PC-9 (cell line): ENCODE results near the gene UHRF1. TPM values are rescaled to one million over a fixed set of nuclear protein-coding genes. Genes with fewer than 3 reads are reported as not detected.
A peak's percentile ranks its signal among the peaks of the same experiment; 100 is the strongest.

Experiments
- Bru-seq: library from RNA; stranded (reverse); fragments of 400-500 nt; gene quantifications from one replicate; lab custom pipeline; 2021; lab: Mats Ljungman, UMichigan
- BruChase-seq, 2 experiments: library from RNA; stranded (reverse); fragments of 400-500 nt; gene quantifications; one replicate each; lab custom pipeline; 2021; lab: Mats Ljungman, UMichigan
- BruUV-seq: library from RNA; stranded (reverse); fragments of 400-500 nt; replicated peaks from 2 replicates; lab custom pipeline; 2021; lab: Mats Ljungman, UMichigan
- CTCF ChIA-PET: fragments of 300-600 bp; sonication (Branson Sonifier 250); formaldehyde crosslinking; loops from one replicate; lab custom pipeline; 2022; ENCODE audit warnings: antibody characterized with exemption; lab: Charles Lee
- POLR2A ChIA-PET: fragments of 300-600 bp; sonication (Branson Sonifier 250); formaldehyde crosslinking; loops from one replicate; lab custom pipeline; 2022; ENCODE audit warnings: antibody characterized with exemption; ENCODE audit not compliant: unreplicated experiment; lab: Charles Lee
- DNase-seq, 2 experiments: peaks; one replicate each; pipeline versions ENCODE4 v3.0.0 to v3.0.0-alpha.2; 2015 to 2022; ENCODE audit warnings: mixed read lengths in 1 of 2
- H2AFZ ChIP-seq: fragments of 200-600 bp; sonication (generic); 2 replicates; pipeline ENCODE4 v1.8.1; 2017; ENCODE audit warnings: antibody characterized with exemption
- H3F3A ChIP-seq: fragments of 200-600 bp; sonication (generic); 2 replicates; pipeline ENCODE4 v1.8.1; 2017; ENCODE audit warnings: antibody characterized with exemption, mild to moderate bottlenecking, low read depth; ENCODE audit not compliant: insufficient read depth
- H3K27ac ChIP-seq: fragments of 200-600 bp; sonication (generic); 2 replicates; pipeline ENCODE4 v1.6.1; 2016; ENCODE audit warnings: mixed run types
- H3K27me3 ChIP-seq: fragments of 200-600 bp; sonication (generic); 2 replicates; pipeline ENCODE4 v1.6.1; 2016; ENCODE audit warnings: low read depth, mixed run types; ENCODE audit not compliant: insufficient read depth
- H3K36me3 ChIP-seq: fragments of 200-600 bp; sonication (generic); 2 replicates; pipeline ENCODE4 v1.6.1; 2016; ENCODE audit warnings: low read depth, mixed run types
- H3K4me1 ChIP-seq: fragments of 200-600 bp; sonication (generic); replicated peaks from 2 replicates; pipeline ENCODE4 v1.6.1; 2016; ENCODE audit warnings: mixed run types; ENCODE audit not compliant: insufficient read depth
- H3K4me2 ChIP-seq: fragments of 200-600 bp; sonication (generic); 2 replicates; pipeline ENCODE4 v1.6.1; 2017; ENCODE audit warnings: mixed run types
- H3K4me3 ChIP-seq: fragments of 200-600 bp; sonication (generic); 2 replicates; pipeline ENCODE4 v1.6.1; 2016; ENCODE audit warnings: mixed run types
- H3K79me2 ChIP-seq: fragments of 200-600 bp; sonication (generic); 2 replicates; pipeline ENCODE4 v1.6.1; 2017; ENCODE audit warnings: low read depth, mixed run types
- H3K9me2 ChIP-seq: fragments of 200-600 bp; sonication (generic); 2 replicates; pipeline ENCODE4 v1.8.1; 2017; ENCODE audit warnings: mild to moderate bottlenecking; ENCODE audit not compliant: insufficient read depth
- H3K9me3 ChIP-seq: fragments of 200-600 bp; sonication (generic); 2 replicates; pipeline ENCODE4 v1.8.1; 2016; ENCODE audit warnings: low read depth; ENCODE audit not compliant: insufficient read depth
- H4K20me1 ChIP-seq: fragments of 200-600 bp; sonication (generic); 2 replicates; pipeline ENCODE4 v1.8.1; 2017; ENCODE audit not compliant: insufficient read depth
- EZH2 ChIP-seq: fragments of 200-600 bp; sonication (generic); IDR thresholded peaks from 2 replicates; pipeline ENCODE4 v1.8.0; 2017; ENCODE audit warnings: antibody characterized with exemption, low read depth
- intact Hi-C: fragments of 100-400 bp; cut with micrococcal nuclease; formaldehyde crosslinking; loops from one replicate; pipeline ENCODE4 v1.10.0; 2022; ENCODE audit not compliant: unreplicated experiment
- long read RNA-seq: library from polyadenylated mRNA; stranded (forward); transcript quantifications from one replicate; pipeline ENCODE4 v2.0.0, GENCODE V29; 2022
- total RNA-seq: library from RNA; stranded (reverse); gene quantifications from 2 replicates; pipeline ENCODE4 v1.2.3, GENCODE V29; 2021
- TF ChIP-seq, protein P1 (sequence below): fragments of 200-600 bp; sonication (generic); conservative IDR thresholded peaks from 2 replicates; pipeline ENCODE4 v1.6.1; 2017; ENCODE audit warnings: mixed run types, antibody characterized with exemption, mild to moderate bottlenecking, moderate library complexity

UHRF1 gene
- total RNA-seq (48.9 and 61.4 TPM in 2 replicates), Bru-seq, nascent RNA (percentile 79 among the genes with signal in this experiment), BruChase-seq, experiment 1, labeled RNA remaining after a 2-hour chase (percentile 56 among the genes with signal in this experiment), BruChase-seq, experiment 2, labeled RNA remaining after a 6-hour chase (percentile 85 among the genes with signal in this experiment)
- long read RNA-seq, transcript UHRF1-203 (17 exons, 2,651 nt): minor isoform, 31 of 134 reads
- long read RNA-seq, transcript UHRF1-205 (17 exons, 3,965 nt): major isoform, 64 of 134 reads
- long read RNA-seq, partial matches to known transcripts: 22 of 134 reads
- long read RNA-seq, other reads (novel, unspliced or antisense): 13 of 134 reads

DNA sequence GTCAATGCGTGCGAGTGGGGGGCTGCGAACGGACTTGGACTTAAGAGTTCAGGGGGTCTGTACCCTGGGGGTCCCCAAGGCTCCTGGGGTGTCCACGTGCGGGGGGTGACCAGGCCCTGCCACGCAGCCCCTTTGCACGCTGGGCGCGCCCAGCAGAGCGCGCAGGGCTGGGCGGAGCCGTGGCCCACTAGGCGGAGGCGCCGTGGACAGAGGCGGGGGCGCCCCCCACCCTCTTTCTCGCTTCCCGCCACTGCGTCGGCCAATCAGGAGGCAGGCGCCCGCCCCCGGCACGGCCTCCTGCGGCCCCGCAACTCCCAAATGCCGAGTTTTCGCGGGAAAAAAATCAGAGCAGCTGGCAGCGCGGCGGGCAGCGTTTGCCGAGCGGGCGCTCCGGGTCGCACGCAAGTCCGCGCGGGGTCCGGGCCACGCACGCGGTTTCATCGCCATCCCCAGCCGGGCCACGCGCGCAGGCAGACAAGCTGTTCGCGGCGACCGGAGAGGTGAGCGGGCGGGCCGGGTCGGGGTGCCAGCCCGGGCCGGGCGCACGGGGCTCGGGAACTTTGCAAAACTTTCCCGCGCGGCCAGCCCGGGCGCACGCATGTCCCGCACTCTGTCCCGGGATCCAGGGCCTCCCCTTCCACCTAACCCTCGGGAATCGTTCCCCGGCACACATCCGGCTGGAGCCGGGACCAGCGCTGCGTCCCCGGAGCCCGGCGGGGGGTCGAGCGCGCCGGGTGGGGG lies at the start of gene UHRF1:
Gene UHRF1, plus strand, starts transcription at position 346 of the 741 bp plus-strand sequence. CDS start 1,385 bp downstream, outside the sequence.
- peak in 1 of 2 experiments; percentile 30 for DNase-seq
- CTCF ChIA-PET: no interaction called here
- peak within 1 kb of the TSS; percentile 89 for H3K4me2 ChIP-seq
- no peaks in the 10 kb centered on the region for H3K9me3 ChIP-seq
- POLR2A ChIA-PET: no interaction called here
- peaks cover 34% of the 10 kb centered on the region for H3K79me2 ChIP-seq
- H3K27me3 ChIP-seq: no peaks in the 10 kb centered on the region
- peaks cover 30% of the 10 kb centered on the region for H3F3A ChIP-seq
- H4K20me1 ChIP-seq: no peaks in the 10 kb centered on the region
- TF ChIP-seq EZH2: no peak
- TF ChIP-seq, protein P1, sequence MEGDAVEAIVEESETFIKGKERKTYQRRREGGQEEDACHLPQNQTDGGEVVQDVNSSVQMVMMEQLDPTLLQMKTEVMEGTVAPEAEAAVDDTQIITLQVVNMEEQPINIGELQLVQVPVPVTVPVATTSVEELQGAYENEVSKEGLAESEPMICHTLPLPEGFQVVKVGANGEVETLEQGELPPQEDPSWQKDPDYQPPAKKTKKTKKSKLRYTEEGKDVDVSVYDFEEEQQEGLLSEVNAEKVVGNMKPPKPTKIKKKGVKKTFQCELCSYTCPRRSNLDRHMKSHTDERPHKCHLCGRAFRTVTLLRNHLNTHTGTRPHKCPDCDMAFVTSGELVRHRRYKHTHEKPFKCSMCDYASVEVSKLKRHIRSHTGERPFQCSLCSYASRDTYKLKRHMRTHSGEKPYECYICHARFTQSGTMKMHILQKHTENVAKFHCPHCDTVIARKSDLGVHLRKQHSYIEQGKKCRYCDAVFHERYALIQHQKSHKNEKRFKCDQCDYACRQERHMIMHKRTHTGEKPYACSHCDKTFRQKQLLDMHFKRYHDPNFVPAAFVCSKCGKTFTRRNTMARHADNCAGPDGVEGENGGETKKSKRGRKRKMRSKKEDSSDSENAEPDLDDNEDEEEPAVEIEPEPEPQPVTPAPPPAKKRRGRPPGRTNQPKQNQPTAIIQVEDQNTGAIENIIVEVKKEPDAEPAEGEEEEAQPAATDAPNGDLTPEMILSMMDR: no peak
- peak within 1 kb of the TSS; percentile 84 for H3K27ac ChIP-seq
- peak within 1 kb of the TSS; percentile 55 for H3K4me3 ChIP-seq
- no peaks in the 10 kb centered on the region for H3K9me2 ChIP-seq
- H3K36me3 ChIP-seq: 0 out of 2 replicates have a peak, but pooled peaks cover 3% of the 10 kb centered on the region
- peaks cover 34% of the 10 kb centered on the region for H3K4me1 ChIP-seq
- peak within 1 kb of the TSS; percentile 74 for H2AFZ ChIP-seq
- intact Hi-C loops: no loop called here
- TSS peak; percentile 32 for BruUV-seq

DNA sequence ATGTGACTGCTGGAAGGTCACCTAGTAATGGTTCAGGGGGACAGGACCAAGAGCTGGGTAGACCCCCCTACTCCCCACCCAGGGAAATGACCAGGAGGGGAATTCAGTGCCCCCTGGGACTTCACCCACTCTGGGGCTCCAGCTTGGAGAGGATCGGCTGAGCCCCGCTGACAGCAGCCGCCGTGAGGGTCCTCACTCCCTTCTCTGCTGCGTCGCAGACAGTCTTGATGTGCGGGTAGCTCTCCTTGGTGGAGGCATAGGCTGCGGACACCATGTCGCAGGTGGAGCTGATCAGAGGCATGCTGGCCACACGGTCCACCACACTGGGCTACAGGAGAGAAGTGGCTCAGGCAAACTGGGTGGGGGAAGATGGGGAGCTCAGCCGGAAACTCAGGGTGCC lies 49.6 kb upstream of the UHRF1 start:
- no peak overlapping the region for H3K4me2 ChIP-seq
- ChIA-PET POLR2A (no interaction called here), CTCF (no interaction called here)
- peaks cover 2% of the 10 kb centered on the region; the same call in 1 of the 2 replicates for H3K79me2 ChIP-seq
- H3K4me3 ChIP-seq: no peak overlapping the region
- BruUV-seq: no TSS peak
- H2AFZ ChIP-seq: no peak overlapping the region
- peaks cover 8% of the 10 kb centered on the region; the same call in 1 of the 2 replicates for H3F3A ChIP-seq
- no peaks in the 10 kb centered on the region for H3K36me3 ChIP-seq
- peaks cover 20% of the 10 kb centered on the region; the same call in 1 of the 2 replicates for H3K4me1 ChIP-seq
- no peak for DNase-seq
- H3K9me2 ChIP-seq: no peaks in the 10 kb centered on the region
- no peaks in the 10 kb centered on the region for H3K9me3 ChIP-seq
- TF ChIP-seq, protein P1: no peak
- TF ChIP-seq EZH2: no peak
- no peak overlapping the region for H3K27ac ChIP-seq
- intact Hi-C loops: no loop called here
- H4K20me1 ChIP-seq: peaks cover 4% of the 10 kb centered on the region; the same call in 1 of the 2 replicates
- H3K27me3 ChIP-seq: no peaks in the 10 kb centered on the region

GRCh38 chr19:4861147-4861546 lies 48.2 kb upstream of the UHRF1 start:
- Histone ChIP-seq H3K36me3 (no peaks in the 10 kb centered on the region), H3K4me1 (peaks cover 20% of the 10 kb centered on the region; the same call in 1 of the 2 replicates), H3K4me3 (no peak overlapping the region), H3K9me3 (no peaks in the 10 kb centered on the region), H3K9me2 (no peaks in the 10 kb centered on the region), H3F3A (peaks cover 8% of the 10 kb centered on the region; the same call in 1 of the 2 replicates), H2AFZ (no peak overlapping the region), H3K4me2 (peak overlapping the region; percentile 49; the same call in 1 of the 2 replicates), H3K79me2 (peaks cover 5% of the 10 kb centered on the region), H3K27ac (no peak overlapping the region), H4K20me1 (peaks cover 4% of the 10 kb centered on the region; the same call in 1 of the 2 replicates), H3K27me3 (no peaks in the 10 kb centered on the region)
- ChIA-PET CTCF (interaction anchor here (0.6 kb wide), 1 partner anchor 9 kb away, joined by 4 read pairs; no protein-coding TSS in a partner anchor), POLR2A (interaction anchor here (0.6 kb wide), 1 partner anchor 652 kb away, joined by 5 read pairs; no protein-coding TSS in a partner anchor)
- TF ChIP-seq, protein P1: no peak
- no peak for TF ChIP-seq EZH2
- peak; percentile 58 to 83 for DNase-seq
- BruUV-seq: no TSS peak
- intact Hi-C loops: no loop called here
